KBM-7 (cell line): ENCODE measurements around the gene BBS9.
A peak's percentile ranks its signal among the peaks of the same experiment; 100 is the strongest.
"Not testable (repeated sequence)": the region's sequence is repeated elsewhere in the genome, so short reads cannot be mapped to it uniquely, and the experiment has no call there.

ENCODE experiments used
- DNase-seq: peaks from one replicate; pipeline ENCODE4 v3.0.0-alpha.2; 2015
- in situ Hi-C: fragments of 300-500 bp; cut with MboI; formaldehyde crosslinking; loops from 2 replicates; pipeline ENCODE4 v1.14.3; 2020; ENCODE audit warnings: low sequenced_read_pairs, low pct_unique_long_range_greater_than_20kb, mixed read lengths

Gene BBS9

GRCh38 chr7:33128990-33129805 lies at the start of gene BBS9:
BBS9 (plus strand) TSS chr7:33129564; CDS start chr7:33146253, 16,689 bp downstream.
- in situ Hi-C loops = no loop called here
- DNase-seq = peak; percentile 98

- in situ Hi-C loops = no loop called here
- no peak for DNase-seq
Measured at GRCh38 chr7:33079763-33080690, 49.3 kb upstream of the BBS9 start.

DNA sequence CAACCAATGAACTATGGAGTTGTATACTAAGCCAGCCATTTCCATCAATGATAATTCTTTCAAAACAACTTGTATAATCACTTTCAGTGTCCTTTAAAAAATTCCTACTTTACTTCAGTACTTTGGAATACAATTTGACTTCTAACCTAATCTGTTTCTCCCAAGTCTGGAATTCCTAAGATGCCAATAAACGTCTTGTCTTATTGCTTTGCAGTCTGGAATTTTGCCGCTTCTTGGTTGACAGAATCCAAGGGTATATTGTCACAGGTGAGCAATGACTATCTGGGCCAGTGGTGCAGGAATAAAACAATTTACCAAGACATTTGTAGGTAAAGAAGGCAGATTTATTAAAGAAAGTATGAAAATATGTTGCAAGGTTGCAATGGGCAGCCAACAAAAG lies 42.0 kb upstream of the BBS9 start:
- no peak for DNase-seq
- in situ Hi-C loops = no loop called here

DNA sequence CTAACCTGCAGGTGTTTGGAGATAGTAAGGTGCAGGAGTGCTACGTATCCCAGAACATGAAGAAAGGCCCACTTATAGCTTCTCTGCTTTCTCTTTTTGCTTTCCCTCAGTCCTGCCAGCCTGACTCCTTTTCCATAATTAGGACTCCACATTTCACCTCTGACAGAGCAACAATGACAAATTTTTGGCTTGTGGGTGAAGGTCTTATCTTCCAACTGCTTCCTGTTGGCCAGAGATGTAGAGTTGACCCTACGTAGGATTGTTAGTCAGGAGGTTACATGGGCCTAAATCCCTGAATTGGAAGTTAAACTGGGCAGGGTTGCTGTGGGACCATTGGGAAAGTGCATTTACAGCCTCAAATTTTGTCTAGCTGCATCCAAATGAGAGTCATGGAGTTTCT lies 41.5 kb upstream of the BBS9 start:
- no peak for DNase-seq
- in situ Hi-C loops = no loop called here

DNA sequence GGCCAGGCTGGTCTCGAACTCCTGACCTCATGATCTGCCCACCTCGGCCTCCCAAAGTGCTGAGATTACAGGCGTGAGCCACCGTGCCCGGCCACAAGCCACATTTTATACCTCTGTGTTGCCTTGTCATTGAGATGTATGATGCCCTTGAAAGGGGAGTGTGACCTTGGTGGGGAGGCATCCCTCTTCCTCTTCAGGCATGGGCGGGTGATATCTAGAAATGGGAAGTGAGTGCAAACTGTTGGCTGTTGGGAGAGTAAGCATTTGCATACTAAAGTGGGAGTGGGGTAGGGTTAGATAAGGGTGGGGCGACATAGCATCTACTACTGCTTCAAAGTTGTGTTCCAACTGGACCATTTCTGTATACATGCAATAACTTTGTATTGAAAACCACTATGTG lies 40.2 kb upstream of the BBS9 start:
- DNase-seq = no peak
- in situ Hi-C loops = no loop called here

DNA sequence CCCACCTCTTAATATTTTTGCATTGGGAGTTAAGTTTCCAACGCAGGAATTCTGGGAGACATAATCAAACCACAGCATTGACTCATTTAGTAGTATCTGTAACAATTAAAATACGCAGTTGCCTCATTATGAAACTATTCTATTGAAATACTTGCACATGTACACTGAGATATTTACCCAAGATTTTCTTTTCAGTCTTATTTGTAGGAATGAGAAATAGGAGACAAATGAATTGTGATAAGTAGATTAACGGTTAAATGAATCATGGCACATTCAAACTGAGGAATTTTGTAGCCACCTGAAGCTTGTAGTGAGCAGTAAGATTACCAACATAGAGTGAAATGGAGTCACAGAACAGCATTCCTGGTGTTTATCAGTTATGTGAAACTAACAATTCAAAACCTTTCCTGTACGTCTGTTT lies 38.2 kb upstream of the BBS9 start:
- no peak for DNase-seq
- in situ Hi-C loops = no loop called here

- no peak for DNase-seq
- in situ Hi-C loops = no loop called here
Measured at GRCh38 chr7:33091641-33092191, 37.6 kb upstream of the BBS9 start.

- no peak for DNase-seq
- in situ Hi-C loops = no loop called here
Measured at GRCh38 chr7:33093266-33093665, 36.1 kb upstream of the BBS9 start.

DNA sequence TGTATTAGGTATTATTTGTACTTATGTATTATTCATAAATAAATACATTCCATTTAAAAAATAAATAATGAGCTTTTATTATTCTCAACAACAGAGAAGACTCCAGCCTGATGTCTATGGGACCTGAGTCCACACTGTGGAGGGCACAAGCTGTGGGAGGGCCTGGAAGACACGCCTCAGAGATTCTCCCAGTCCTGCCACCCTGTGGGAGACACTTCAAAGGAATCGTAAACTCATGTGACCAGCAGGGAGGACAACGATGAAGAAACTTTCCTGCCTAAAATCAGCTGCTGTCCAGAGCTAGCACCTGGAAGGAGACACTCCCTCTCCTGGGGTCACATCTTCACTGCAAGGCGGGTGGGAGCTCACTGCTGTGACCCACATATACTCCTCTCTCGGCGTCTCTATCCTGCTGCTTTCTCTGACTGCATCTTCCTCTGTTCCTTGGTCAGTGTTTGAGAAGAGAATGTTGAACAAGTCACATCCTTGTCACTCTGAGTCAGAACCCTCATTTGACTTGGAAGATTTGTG lies 34.6 kb upstream of the BBS9 start:
- DNase-seq, in situ Hi-C loops: not testable (repeated sequence)

DNA sequence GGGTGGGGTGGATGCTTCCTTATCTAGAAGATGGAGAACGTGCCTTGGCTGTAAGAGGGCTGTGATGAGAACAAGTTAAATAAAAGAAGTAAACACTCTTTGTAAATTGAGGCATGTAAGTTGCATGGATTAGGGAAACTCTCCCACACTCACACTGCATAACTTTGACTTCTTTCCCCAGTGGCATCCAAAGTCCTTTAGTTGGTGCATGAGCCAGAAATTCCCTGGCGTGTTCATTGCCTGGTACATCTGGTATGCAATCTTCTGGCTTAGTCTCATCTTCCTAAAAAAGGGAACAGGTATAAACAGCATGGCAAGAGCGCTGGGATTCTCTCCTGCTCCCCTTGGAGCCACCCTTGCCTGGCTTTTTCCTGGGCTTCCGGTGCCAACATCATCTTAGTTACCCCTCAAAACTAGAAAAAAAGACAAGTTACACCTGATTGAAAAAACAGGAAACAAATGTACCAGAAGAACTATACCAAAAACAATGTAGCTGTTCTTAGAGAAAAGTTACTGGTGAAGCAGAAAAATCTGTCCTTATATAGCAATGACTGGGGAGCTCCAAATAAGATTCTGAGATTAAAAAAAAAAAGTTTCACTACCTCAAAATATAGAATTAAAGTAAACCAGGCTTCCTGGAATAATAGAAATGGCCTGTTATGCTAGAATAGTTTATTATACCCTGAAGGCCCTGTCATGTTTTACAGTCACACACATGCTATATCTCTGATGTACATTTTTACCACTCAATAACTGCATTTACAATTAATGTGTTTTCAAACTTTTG lies 30.0 kb upstream of the BBS9 start:
- in situ Hi-C loops = no loop called here
- DNase-seq = no peak

DNA sequence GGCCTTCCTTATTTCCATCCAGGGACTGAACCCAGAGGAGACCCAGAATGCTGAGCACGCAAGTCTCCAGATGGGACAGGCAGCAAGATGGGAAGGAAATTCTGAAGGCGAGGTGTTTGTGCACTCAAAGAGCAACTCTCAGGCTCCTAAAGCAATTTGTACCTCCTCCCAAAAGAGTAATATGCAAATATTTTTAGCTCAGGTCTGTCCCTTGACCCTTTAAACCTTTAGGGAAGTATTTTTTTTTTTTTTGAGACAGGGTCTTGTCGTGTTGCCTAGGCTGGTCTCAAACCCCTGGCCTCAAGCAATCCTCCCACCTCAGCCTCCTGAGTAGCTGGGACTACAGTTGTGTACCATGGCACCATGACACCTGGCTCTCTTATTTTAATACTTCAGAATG lies 28.6 kb upstream of the BBS9 start:
- in situ Hi-C loops = no loop called here

DNA sequence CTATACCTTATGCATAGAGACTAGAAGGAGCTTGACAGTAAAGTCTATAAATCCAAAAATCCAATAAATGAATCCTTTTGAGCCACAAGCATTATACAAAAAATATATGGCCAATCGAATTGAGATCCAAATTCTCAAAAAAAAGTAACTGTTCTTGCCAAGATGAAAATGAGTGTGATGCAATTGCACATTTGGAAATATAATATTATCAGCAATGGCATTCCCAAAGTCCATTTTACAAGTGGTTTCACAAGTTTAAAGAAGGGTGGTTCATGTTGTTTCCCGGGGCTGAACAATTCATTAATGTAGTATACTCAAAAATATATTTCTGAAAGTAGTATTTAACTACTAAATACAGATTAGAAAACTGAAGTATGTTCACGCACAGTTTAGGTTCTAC lies 27.5 kb upstream of the BBS9 start:
- no peak for DNase-seq
- in situ Hi-C loops = no loop called here

More for the DNA sequence above, 28.6 kb upstream of the BBS9 start:
- DNase-seq = no peak

DNA sequence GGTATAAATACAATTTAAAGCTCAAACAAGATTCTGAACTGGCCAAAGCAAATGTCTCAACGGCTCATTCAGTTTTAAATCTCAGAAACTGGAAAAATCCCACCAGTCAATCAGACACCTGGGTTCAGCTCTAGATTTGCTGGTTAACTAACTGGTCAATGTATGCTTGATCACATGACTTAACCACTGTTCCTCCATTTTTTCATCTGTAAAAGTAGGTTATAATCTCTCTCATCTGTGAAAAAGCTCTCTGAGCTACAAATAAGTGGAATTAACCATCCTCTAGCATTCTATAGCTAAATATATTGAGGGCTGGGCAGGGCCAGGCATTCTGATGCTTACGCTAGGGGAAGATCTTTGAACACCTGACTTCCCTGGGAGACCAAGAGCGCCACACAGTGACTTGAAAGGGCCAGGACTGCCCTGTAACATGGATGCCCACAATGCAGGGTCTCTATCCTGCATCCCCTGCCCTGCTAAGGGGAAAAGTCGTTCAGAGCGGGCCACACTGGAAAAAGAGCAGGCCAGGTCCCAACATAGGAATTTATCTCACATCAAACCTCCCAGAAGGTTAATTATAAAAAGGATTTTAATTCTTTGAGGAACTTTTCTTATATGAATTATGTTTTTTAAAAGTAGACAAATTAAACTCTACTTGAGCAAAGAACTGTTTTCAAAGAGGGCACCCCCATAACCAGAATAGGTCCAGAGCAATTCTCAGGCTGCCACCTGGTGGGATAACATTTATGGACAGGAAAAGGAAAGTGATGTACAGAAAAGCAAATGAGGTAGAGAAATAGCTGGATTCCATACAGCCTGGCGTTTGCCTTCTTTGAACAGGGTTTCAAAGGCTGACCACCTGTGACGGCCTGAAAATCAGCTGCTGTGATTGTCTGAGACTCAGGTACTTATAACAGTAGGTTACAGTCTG lies 22.0 kb upstream of the BBS9 start:
- in situ Hi-C loops = no loop called here
- peak; percentile 49 for DNase-seq

GRCh38 chr7:33108554-33109004 lies 20.8 kb upstream of the BBS9 start:
- peak; percentile 50 for DNase-seq
- in situ Hi-C loops = no loop called here

DNA sequence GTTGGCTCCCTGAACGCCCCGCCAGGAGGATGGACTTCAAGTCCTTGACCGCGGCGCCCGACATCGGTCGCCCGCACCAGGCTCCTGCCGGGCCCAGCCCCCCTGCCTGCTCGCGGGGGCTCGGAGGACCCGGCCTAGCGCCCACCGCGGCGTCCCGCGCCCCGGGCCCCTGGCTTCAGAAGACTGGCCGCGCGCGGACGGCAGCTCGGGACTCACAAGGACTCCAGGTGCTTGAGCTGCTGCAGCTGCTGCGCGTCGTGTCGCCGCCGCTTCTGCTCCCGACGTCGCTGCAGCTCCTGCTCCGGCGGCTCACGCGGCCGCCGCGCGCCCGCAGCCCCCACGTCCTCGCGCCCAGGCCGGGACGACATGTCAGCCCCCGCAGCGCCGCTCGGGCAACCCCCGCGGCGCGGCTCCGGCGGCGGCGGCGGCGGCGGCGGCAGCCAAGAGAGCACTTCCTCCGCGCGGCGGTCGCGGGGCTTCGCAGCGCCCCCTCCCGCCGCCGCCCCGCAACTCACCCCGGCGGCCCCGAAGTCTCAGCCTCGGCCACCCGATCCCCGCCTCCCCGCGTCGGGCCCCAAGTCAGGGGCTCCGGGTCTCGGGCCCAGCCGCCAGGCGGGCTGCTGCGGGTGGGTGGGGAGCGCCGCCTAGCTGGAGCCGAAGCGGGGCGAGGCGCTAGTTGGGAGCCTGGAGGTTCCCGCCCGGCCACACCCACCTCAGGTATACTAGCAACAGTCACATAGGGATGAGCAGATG lies 20.2 kb upstream of the BBS9 start, which contains the start of gene RP9:
RP9 (minus strand) TSS at position 400 of the 753 bp plus-strand sequence; CDS start at position 368, 32 bp downstream.
- DNase-seq = peak; percentile 81
- in situ Hi-C loops = no loop called here

DNA sequence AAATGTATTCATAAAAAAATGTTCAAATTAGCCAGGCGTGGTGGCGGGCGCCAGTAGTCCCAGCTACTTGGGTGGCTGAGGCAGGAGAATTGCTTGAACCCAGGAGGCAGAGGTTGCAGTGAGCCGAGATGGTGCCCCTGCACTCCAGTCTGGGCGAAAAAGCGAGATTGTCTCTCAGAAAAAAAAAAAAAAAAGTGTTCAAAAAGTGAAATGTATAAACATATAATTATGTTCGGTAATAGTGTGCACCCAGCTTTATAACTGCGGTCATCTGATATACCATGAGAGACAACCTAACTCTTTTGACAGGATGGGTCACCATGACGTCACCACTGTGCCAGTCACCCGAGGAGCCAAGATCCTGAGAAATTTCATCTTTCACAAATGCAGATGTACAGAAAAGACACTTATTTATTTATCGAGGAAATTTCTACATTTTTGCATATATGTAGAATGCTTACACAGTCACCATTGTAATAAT lies 19.6 kb upstream of the BBS9 start:
- no peak for DNase-seq
- in situ Hi-C loops = no loop called here

DNA sequence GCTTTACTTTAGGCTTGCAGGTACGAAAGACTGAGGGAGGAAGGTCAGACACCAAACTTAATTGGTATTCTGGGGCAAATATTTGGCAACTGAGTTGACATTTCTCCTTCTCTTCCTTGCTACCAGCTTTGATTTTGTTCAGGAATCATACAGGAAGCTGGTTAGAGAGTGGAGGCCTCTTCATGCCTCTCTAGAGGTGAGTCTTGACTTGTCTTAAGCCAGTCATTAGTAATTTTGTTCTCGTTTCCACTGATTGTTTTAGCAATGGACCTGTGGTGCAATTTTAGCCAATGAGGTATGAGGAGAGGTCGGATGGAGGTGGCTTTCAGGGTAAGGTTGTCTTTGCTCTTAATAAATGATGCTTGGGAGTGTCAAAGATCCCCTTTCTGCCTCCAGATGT lies 17.8 kb upstream of the BBS9 start:
- in situ Hi-C loops = no loop called here

More for the DNA sequence above, 17.8 kb upstream of the BBS9 start:
- no peak for DNase-seq
